ENCODE measurements around the gene SREBF2. TPM values are rescaled to one million over a fixed set of nuclear protein-coding genes. Genes with fewer than 3 reads are reported as not detected.

The SREBF2 gene
- total RNA-seq, 1 donor from 2014 or later = 206 TPM

GRCh38 chr22:41836551-41836950 is 3.6 kb downstream of the SREBF2 start:
- DNase-seq (ENCODE audit: low spot score) = no peak
- ATAC-seq = no peak
- intact Hi-C loops (cut with DNase I) = no loop called here

DNA sequence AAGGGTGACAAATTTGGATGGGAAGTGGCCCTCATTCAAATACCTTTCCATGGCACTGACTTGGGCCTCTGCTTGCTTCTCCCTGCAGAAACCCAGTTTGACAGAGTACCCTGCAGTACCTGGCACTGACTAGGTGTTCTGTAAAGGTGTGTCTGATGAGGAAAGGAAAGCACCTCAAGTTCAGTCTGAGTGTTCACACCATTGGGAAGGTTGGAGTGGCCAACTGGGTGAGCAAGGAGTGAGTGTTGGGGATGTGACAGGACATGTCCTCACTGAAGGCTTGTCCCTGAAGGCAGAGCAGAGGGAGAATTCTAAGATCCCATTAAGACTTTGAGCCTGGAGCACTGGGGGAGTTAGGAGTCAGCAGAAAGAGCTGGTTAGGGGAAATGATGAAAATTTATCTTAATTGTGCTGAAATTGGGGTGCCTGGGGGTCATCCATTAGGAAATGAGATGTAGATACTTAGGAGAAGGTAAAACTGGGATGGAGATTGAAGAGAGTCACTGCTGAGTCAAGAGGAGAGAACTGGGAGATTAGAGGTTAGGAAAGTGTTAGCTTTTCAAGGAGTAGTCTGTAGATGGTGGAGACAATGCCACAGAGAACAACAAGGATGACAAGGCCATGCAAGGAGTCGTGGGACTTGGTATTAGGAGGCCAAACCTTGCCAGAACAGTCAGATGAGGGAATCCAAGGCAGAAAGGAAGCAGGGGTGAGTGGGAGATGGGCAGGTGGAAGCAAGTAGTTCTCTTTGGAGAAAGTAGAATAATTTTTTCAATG is 6.1 kb downstream of the SREBF2 start:
- intact Hi-C loops (cut with DNase I) = no loop called here
- DNase-seq (ENCODE audit: low spot score) (no peak), ATAC-seq (no peak)

DNA sequence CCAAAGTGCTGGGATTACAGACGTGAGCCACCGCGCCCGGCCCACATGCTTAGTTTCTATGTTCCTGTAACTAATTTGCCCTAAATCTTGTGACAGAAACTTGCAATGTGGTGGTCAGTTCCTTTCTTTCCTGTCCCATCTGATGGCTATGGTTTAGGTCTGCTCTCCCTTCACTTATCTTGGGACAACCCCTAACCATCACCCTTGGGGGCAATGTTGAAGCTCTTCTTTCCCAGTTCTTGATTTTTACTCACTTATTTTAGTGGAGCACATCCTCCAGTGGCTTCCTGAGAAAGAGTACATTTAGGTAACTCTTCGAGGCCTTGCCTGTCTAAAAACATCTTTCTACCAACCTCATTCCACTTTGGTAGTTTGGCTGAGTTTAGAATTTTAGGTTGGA is 7.3 kb downstream of the SREBF2 start:
- DNase-seq (ENCODE audit: low spot score) (no peak), ATAC-seq (no peak)
- intact Hi-C loops (cut with DNase I) = no loop called here

- intact Hi-C loops (cut with DNase I) = no loop called here
- ATAC-seq (peak; percentile 92), DNase-seq (ENCODE audit: low spot score) (no peak)
Observed at GRCh38 chr22:41841085-41841712, 8.3 kb downstream of the SREBF2 start.

DNA sequence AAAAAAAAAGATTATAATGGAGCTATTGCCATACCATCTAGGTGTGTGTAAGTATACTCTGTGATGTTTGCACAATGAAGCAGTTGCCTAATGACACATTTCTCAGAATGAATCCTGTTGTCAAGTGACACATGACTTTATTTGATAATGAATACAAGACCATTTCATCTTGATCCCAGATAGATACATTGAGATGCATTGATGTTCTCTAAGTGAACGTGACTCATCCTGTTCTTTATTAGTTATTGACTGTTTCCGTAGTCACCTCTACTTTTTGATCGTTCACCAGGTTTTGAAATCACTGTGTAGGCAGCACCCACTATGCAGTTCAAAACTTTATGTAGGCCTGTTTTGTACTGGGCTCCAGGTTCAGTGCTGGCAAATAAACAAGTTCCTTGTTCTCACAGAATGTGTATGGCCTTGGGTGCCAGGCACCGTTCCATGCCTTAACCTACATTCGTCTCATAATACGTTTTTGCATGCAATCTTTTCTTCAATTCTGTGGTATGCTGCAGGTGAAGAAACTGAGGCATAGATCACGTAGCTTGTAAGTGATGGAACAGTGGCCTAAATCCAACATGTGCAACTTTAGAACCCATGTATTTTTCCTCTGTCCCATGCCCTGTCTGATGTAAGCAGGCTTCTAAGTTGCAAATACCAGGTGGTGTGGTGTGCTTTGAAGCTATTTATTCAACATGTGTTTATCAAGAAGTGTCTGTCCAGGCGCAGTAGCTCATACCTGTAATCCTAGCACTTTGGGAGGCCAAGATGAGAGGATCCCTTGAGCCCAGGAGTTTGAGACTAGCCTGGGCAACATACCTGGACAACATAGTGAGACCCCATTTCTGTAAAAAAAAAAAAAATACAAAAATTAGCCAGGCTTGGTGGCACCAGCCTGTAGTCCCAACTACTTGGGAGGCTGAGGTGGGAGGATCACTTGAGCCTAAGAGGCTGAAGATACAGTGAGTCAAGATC is 10.4 kb downstream of the SREBF2 start:
- no peak for DNase-seq (ENCODE audit: low spot score)
- intact Hi-C loops (cut with DNase I) = no loop called here
- no peak for ATAC-seq

- ATAC-seq (no peak), DNase-seq (ENCODE audit: low spot score) (no peak)
- intact Hi-C loops (cut with DNase I) = no loop called here
Observed at GRCh38 chr22:41844036-41844435, 11.1 kb downstream of the SREBF2 start.

DNA sequence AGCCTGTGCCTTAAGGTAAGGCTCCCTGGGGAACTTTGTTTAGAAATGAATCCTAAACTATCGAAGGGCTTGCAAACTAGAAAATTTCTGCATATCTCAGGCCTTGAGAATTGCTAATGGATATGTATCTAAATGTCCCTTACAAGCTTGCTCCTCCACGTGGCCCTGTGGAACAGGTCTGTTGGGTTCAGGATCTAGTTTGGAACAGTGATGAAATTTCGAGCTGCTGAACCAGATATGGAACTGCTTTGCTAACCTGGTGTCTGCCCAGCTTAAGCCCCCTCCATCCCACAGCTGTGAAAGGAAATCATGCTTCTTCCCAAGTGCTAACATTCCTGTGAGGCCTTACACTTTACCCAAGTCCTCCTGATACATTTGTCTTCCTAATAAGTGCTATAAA is 11.6 kb downstream of the SREBF2 start:
- DNase-seq (ENCODE audit: low spot score) = no peak
- ATAC-seq = no peak
- intact Hi-C loops (cut with DNase I) = no loop called here

DNA sequence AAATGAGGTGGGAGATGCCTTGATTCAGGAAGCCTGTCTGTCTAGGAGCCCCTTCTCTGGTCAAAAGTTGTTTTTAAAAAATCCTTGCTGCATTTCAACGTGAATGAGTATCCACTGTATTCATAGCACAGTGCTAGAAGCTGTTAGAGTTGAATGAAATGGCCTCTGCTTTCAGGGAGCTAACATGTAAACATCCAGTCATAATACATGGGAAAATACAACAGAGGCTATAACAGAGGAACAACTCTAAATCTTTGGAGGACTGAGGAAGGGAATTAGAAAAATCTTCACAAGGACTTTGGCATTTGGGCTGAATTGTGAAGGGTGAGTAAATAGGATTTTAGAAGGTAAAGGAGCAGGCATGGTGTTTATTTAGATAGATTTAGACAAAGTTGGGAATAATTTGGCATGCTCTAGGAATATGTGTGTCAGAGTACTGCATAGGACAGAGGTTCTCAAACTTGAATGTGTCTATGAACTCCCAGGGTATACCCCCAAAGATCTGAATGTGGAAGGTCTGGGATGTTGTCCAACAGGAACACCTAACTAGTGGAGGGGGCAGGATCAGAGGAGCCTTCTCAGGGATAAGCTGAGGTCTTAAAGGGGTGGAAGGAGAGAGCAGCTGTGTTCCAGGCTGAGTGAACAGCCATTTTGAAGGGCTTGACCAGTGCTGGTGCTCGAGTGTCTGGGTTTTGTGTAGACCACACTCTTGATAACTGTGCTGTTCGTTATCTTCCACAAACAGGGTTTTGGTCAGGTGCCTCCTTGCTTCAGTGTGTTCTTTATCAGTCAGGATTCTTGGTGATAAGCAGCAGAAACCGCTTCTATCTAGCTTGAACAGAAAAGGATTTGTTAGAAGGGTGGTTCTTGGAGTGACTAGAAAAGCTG is 12.7 kb downstream of the SREBF2 start:
- ATAC-seq (no peak), DNase-seq (ENCODE audit: low spot score) (no peak)
- intact Hi-C loops (cut with DNase I) = loop anchor here (5.0 kb wide), 1 partner anchor 608 kb away; no protein-coding TSS in a partner anchor

GRCh38 chr22:41846268-41846987 is 13.5 kb downstream of the SREBF2 start:
- DNase-seq (ENCODE audit: low spot score) (no peak), ATAC-seq (no peak)
- intact Hi-C loops (cut with DNase I) = loop anchor here (5.0 kb wide), 1 partner anchor 609 kb away; no protein-coding TSS in a partner anchor

DNA sequence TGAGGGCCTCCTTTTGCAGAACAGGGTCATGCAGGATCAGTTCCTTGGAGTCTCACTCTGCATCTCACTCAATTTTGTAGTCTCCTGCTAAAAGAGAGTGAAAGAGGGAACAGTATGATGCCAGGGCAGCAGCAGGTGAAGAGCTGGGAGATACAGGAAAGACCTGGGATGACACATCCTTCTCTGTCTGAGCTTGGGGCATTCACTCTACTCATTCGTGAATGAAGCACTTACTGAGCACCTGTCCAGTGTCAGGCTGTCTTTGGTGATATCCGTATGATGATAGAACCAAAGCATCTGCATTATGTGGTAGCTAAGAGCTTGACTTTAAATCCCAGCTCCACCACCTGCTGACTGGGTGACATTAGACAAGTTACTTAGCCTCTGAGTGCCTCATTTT is 14.4 kb downstream of the SREBF2 start:
- intact Hi-C loops (cut with DNase I) = loop anchor here (5.0 kb wide), 1 partner anchor 610 kb away; no protein-coding TSS in a partner anchor

DNA sequence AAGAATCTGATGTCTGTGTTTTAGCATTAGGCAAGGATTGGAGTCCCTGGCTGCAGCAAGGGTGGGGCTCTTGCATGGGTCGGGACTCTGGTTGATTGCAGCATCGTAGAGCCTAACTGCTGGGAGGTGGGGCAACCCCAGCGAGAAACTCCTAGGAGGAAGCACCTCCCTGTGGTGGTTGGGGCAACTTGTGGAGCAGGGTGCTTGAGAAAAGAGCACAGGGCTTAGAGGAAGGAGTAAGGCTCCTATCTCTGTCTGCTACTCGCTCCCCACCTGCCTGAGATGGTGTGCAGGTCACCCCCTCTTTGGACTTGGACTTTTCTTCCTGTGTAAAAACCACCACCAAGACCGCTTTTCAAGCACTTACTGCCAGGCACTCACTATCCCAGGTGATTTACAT is 15.6 kb downstream of the SREBF2 start:
- DNase-seq (ENCODE audit: low spot score) = peak; percentile 67
- ATAC-seq = peak; percentile 85
- intact Hi-C loops (cut with DNase I) = loop anchor here (5.0 kb wide), 1 partner anchor 611 kb away; no protein-coding TSS in a partner anchor

More for the DNA sequence above, 14.4 kb downstream of the SREBF2 start:
- no peak for ATAC-seq
- DNase-seq (ENCODE audit: low spot score) = no peak

DNA sequence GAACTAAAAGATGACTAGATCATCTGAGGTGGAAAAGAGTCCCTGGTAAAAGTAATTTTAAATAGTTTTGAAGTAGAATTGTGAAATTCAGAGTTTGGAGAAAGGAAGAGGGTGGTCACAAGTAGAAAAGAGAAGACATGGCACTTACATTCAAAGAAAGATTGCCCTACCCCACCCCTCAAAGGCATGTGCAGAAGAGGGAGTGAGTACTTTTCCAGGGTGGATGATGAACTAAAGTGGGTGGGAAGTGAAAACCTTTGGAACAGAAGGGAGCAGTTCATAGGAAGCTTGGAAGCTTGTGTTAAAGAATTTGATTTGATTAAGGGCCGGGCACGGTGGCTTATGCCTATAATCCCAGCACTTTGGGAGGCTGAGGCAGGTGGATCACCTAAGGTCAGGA is 23.6 kb downstream of the SREBF2 start:
- DNase-seq (ENCODE audit: low spot score) (no peak), ATAC-seq (peak; percentile 81)
- intact Hi-C loops (cut with DNase I) = no loop called here

- ATAC-seq (peak; percentile 60), DNase-seq (ENCODE audit: low spot score) (no peak)
- intact Hi-C loops (cut with DNase I) = no loop called here
Observed at GRCh38 chr22:41857155-41857859, 24.4 kb downstream of the SREBF2 start.

GRCh38 chr22:41857860-41858199 is 24.9 kb downstream of the SREBF2 start:
- ATAC-seq (no peak), DNase-seq (ENCODE audit: low spot score) (no peak)
- intact Hi-C loops (cut with DNase I) = no loop called here

DNA sequence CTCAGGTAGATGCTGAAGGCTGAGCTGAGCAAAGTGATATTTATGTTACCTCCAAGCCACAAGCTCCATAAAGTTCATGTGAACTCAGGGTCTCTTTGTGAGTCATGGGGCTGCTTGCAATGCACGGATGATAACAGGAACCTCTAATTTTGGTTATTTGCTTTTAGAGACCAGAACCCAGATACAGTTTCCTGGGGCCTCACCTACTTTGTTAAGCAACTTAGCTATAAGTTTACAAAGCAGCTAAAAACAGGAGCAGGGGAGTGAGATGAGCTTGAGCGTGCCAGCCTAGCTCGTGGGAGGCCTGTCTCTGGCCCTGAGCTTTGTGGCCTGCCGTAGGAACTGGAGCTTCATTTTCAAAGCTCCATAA is 29.2 kb downstream of the SREBF2 start:
- ATAC-seq = peak; percentile 41
- DNase-seq (ENCODE audit: low spot score) = no peak
- intact Hi-C loops (cut with DNase I) = no loop called here

GRCh38 chr22:41862530-41863266 is 29.8 kb downstream of the SREBF2 start:
- intact Hi-C loops (cut with DNase I) = no loop called here
- DNase-seq (ENCODE audit: low spot score) = no peak
- ATAC-seq = peak; percentile 55

GRCh38 chr22:41863472-41863871 is 30.6 kb downstream of the SREBF2 start:
- intact Hi-C loops (cut with DNase I) = no loop called here
- ATAC-seq = no peak
- DNase-seq (ENCODE audit: low spot score) = no peak

Data from sciatic nerve (tissue), 2 donors.